HCT116 (cell line): ENCODE data around the gene KRTAP10-1. TPM values are rescaled to one million over a fixed set of nuclear protein-coding genes. Genes with fewer than 3 reads are reported as not detected.

Experiments used
- ATAC-seq: fragments of 200-7000 bp; cut with Tn5 transposase; 2 replicates; pipeline ENCODE4 v1.9.1; 2020; ENCODE audit warnings: mild to moderate bottlenecking, moderate library complexity
- BruUV-seq: library from RNA; stranded (reverse); fragments of 400-500 nt; replicated peaks from 2 replicates; lab custom pipeline; 2021; lab: Mats Ljungman, UMichigan
- CTCF ChIA-PET: fragments of 300-600 bp; sonication (Branson Sonifier 250); formaldehyde crosslinking; loops from one replicate; lab custom pipeline; 2021; ENCODE audit warnings: antibody characterized with exemption; lab: Charles Lee
- POLR2A ChIA-PET: fragments of 300-600, 350-600 bp; sonication (Branson Sonifier 250); formaldehyde crosslinking; loops from one replicate; lab custom pipeline; 2021; ENCODE audit warnings: antibody characterized with exemption; lab: Charles Lee
- RAD21 ChIA-PET, 2 experiments: fragments of 300-600 bp; sonication (Branson Sonifier 250); formaldehyde crosslinking; loops; one replicate each; lab custom pipeline; 2023; ENCODE audit warnings: low total read pairs in 2 of 2; ENCODE audit not compliant: uncharacterized antibody in 2 of 2, unreplicated experiment in 2 of 2, low non-redundant PET in 1 of 2; lab: Charles Lee
- DNase-seq: peaks from one replicate; pipeline ENCODE4 v3.0.0-alpha.2; 2010; ENCODE audit warnings: low read depth, low spot score
- H2AFZ ChIP-seq: fragments of 200-600 bp; shearing (Covaris generic), sonication (generic); 2 replicates; pipeline ENCODE4 v1.6.1; 2017; ENCODE audit warnings: low read depth, mixed run types, mixed read lengths, antibody characterized with exemption, low read length; ENCODE audit not compliant: poor library complexity, severe bottlenecking
- H3K27ac ChIP-seq: 2 replicates; pipeline ENCODE4 v1.5.1; 2012; ENCODE audit warnings: low read depth, low read length
- H3K27me3 ChIP-seq: fragments of 200-600 bp; sonication (generic); 2 replicates; pipeline ENCODE4 v1.6.1; 2016; ENCODE audit warnings: mixed run types, low read length, mixed read lengths; ENCODE audit not compliant: insufficient read depth
- H3K36me3 ChIP-seq, 2 experiments: fragments of 200-500 bp in 1 of 2; fragments of 200-600 bp in 1 of 2; sonication (Bioruptor generic) in 1 of 2; sonication (generic) in 1 of 2; 2 replicates each; pipeline versions ENCODE4 v1.5.1 to v1.6.1; 2014 to 2016; ENCODE audit warnings: low read length in 2 of 2, inconsistent platforms in 1 of 2, mixed read lengths in 1 of 2, mixed run types in 1 of 2; ENCODE audit not compliant: insufficient read depth in 2 of 2, control insufficient read depth in 1 of 2
- H3K4me1 ChIP-seq, 2 experiments: fragments of 200-600 bp in 1 of 2; sonication (generic) in 1 of 2; 2 replicates each; pipeline versions ENCODE4 v1.5.1 to v1.6.1; 2012 to 2017; ENCODE audit warnings: low read length in 2 of 2, inconsistent platforms in 1 of 2, mild to moderate bottlenecking in 1 of 2, mixed read lengths in 1 of 2, mixed run types in 1 of 2, moderate library complexity in 1 of 2; ENCODE audit not compliant: insufficient read depth in 2 of 2, control insufficient read depth in 1 of 2
- H3K4me2 ChIP-seq: fragments of 200-600 bp; sonication (generic); 2 replicates; pipeline ENCODE4 v1.6.1; 2017; ENCODE audit warnings: mixed run types, low read length, mixed read lengths
- H3K4me3 ChIP-seq, 2 experiments: fragments of 200-600 bp in 1 of 2; sonication (generic) in 1 of 2; replicated peaks in 1 of 2; 2 replicates each; pipeline ENCODE4 v1.5.1; 2011 to 2016; ENCODE audit warnings: low read length in 2 of 2, control low read depth in 1 of 2, low read depth in 1 of 2, mild to moderate bottlenecking in 1 of 2, mixed read lengths in 1 of 2, mixed run types in 1 of 2
- H3K79me2 ChIP-seq: fragments of 200-600 bp; sonication (generic); 2 replicates; pipeline ENCODE4 v1.6.1; 2017; ENCODE audit warnings: mild to moderate bottlenecking, mixed run types, low read length, moderate library complexity, mixed read lengths; ENCODE audit not compliant: insufficient read depth
- H3K9ac ChIP-seq: fragments of 200-600 bp; sonication (generic); 2 replicates; pipeline ENCODE4 v1.6.1; 2016; ENCODE audit warnings: low read length, mixed read lengths
- H3K9me2 ChIP-seq: fragments of 200-600 bp; sonication (generic), shearing (Covaris generic); 2 replicates; pipeline ENCODE4 v1.6.1; 2017; ENCODE audit warnings: mixed run types, mild to moderate bottlenecking, moderate library complexity; ENCODE audit not compliant: insufficient read depth
- H3K9me3 ChIP-seq, 2 experiments: fragments of 200-500 bp in 1 of 2; fragments of 200-600 bp in 1 of 2; sonication (Bioruptor generic) in 1 of 2; sonication (generic) in 1 of 2; 2 replicates each; pipeline ENCODE4 v1.6.1; 2014 to 2017; ENCODE audit warnings: low read length in 2 of 2, mixed read lengths in 2 of 2, inconsistent platforms in 1 of 2, low read depth in 1 of 2, mild to moderate bottlenecking in 1 of 2, mixed run types in 1 of 2, moderate library complexity in 1 of 2; ENCODE audit not compliant: control insufficient read depth in 1 of 2, insufficient read depth in 1 of 2
- H4K20me1 ChIP-seq: fragments of 200-600 bp; sonication (generic), shearing (Covaris generic); 2 replicates; pipeline ENCODE4 v1.6.1; 2017; ENCODE audit warnings: mixed run types, mild to moderate bottlenecking, moderate library complexity; ENCODE audit not compliant: insufficient read depth
- CEBPB ChIP-seq: IDR thresholded peaks from 2 replicates; pipeline ENCODE4 v1.6.1; 2012; ENCODE audit warnings: low read depth
- EGR1 ChIP-seq: IDR thresholded peaks from 2 replicates; pipeline ENCODE4 v1.6.1; 2012; ENCODE audit warnings: low read depth
- ELF1 ChIP-seq: IDR thresholded peaks from 2 replicates; pipeline ENCODE4 v1.6.1; 2012; ENCODE audit warnings: low read depth, borderline replicate concordance
- EZH2 ChIP-seq: fragments of 200-600 bp; sonication (generic); IDR thresholded peaks from 2 replicates; pipeline ENCODE4 v1.6.1; 2017; ENCODE audit warnings: antibody characterized with exemption, mixed run types
- FOSL1 ChIP-seq: IDR thresholded peaks from 2 replicates; pipeline ENCODE4 v1.6.1; 2012; ENCODE audit warnings: low read depth
- JUND ChIP-seq: IDR thresholded peaks from 2 replicates; pipeline ENCODE4 v1.6.1; 2012
- POLR2A ChIP-seq: IDR thresholded peaks from 2 replicates; pipeline ENCODE4 v1.7.0; 2011; ENCODE audit warnings: borderline replicate concordance; ENCODE audit not compliant: insufficient read depth, insufficient read length; ENCODE audit errors: extremely low read depth
- POLR2AphosphoS5 ChIP-seq: IDR thresholded peaks from 2 replicates; pipeline ENCODE4 v1.6.1; 2011; ENCODE audit warnings: mild to moderate bottlenecking, low read depth, low read length, moderate library complexity
- REST ChIP-seq: IDR thresholded peaks from 2 replicates; pipeline ENCODE4 v1.6.1; 2012; ENCODE audit warnings: low read depth
- SIN3A ChIP-seq: IDR thresholded peaks from 2 replicates; pipeline ENCODE4 v1.6.1; 2012; ENCODE audit warnings: low read depth
- ZNF274 ChIP-seq: fragments of 200-500 bp; sonication (Bioruptor generic); IDR thresholded peaks from 2 replicates; pipeline ENCODE4 v1.6.1; 2014; ENCODE audit warnings: mild to moderate bottlenecking, low read depth, low read length, inconsistent platforms
- intact Hi-C: fragments of 100-400 bp; cut with micrococcal nuclease; formaldehyde crosslinking; loops from 2 replicates; pipeline ENCODE4 v1.10.0; 2022
- total RNA-seq: library from RNA; stranded (reverse); gene quantifications from one replicate; pipeline ENCODE4 v1.2.1, GENCODE V29; 2021; ENCODE audit not compliant: unreplicated experiment

The KRTAP10-1 gene
- total RNA-seq, 1 experiment from 2014 or later = not detected

GRCh38 chr21:44578371-44579055 is 38.5 kb upstream of the KRTAP10-1 start:
- peaks cover 0 to 3% of the 10 kb centered on the region in 2 experiments; a peak in 1 of 4 replicates for H3K4me1 ChIP-seq

GRCh38 chr21:44576025-44576420 is 36.0 kb upstream of the KRTAP10-1 start:
- ATAC-seq (no peak), DNase-seq (no peak)
- CTCF ChIA-PET = no interaction called here
- H3K27ac ChIP-seq = no peak overlapping the region
- no peak overlapping the region for H3K4me2 ChIP-seq
- H3K9me3 ChIP-seq = peaks cover 0 to 4% of the 10 kb centered on the region in 2 experiments; a peak in 2 of 4 replicates
- intact Hi-C loops = no loop called here
- H3K79me2 ChIP-seq = no peaks in the 10 kb centered on the region
- H2AFZ ChIP-seq = no peak overlapping the region
- no TSS peak for BruUV-seq
- H3K36me3 ChIP-seq = no peaks in the 10 kb centered on the region
- no peak for TF ChIP-seq POLR2A
- no peak for TF ChIP-seq POLR2AphosphoS5
- no peak for TF ChIP-seq SIN3A
- no peak for TF ChIP-seq FOSL1
- TF ChIP-seq REST = no peak
- TF ChIP-seq JUND = no peak
- TF ChIP-seq EZH2 = no peak
- TF ChIP-seq ELF1 = no peak
- TF ChIP-seq CEBPB = no peak
- TF ChIP-seq ZNF274 = no peak
- POLR2A ChIA-PET = no interaction called here
- RAD21 ChIA-PET = no interaction called here
- peaks cover 4% of the 10 kb centered on the region; the same call in 1 of the 2 replicates for H3K27me3 ChIP-seq
- H3K4me3 ChIP-seq = no peak overlapping the region
- H3K4me1 ChIP-seq = peaks cover 0 to 3% of the 10 kb centered on the region in 2 experiments; a peak in 1 of 4 replicates
- H4K20me1 ChIP-seq = no peaks in the 10 kb centered on the region
- H3K9ac ChIP-seq = no peak overlapping the region
- H3K9me2 ChIP-seq = no peaks in the 10 kb centered on the region

More at GRCh38 chr21:44578371-44579055, 38.5 kb upstream of the KRTAP10-1 start:
- no peaks in the 10 kb centered on the region for H3K9me2 ChIP-seq
- no peak overlapping the region for H3K4me2 ChIP-seq
- intact Hi-C loops = no loop called here
- ATAC-seq (no peak), DNase-seq (no peak)
- H3K27me3 ChIP-seq = no peaks in the 10 kb centered on the region
- H4K20me1 ChIP-seq = no peaks in the 10 kb centered on the region
- no peak overlapping the region for H3K27ac ChIP-seq
- TF ChIP-seq SIN3A (no peak), EGR1 (no peak)
- H3K9ac ChIP-seq = no peak overlapping the region
- ChIA-PET CTCF (no interaction called here), RAD21 (no interaction called here), POLR2A (no interaction called here)
- peaks cover 0 to 4% of the 10 kb centered on the region in 2 experiments; a peak in 2 of 4 replicates for H3K9me3 ChIP-seq
- H2AFZ ChIP-seq = no peak overlapping the region
- H3K4me3 ChIP-seq = no peak overlapping the region
- no peaks in the 10 kb centered on the region for H3K79me2 ChIP-seq
- H3K36me3 ChIP-seq = no peaks in the 10 kb centered on the region
- no TSS peak for BruUV-seq
